GM19099 (cell line): Measurements from ENCODE around the gene CCR4.

Experiments used
- POLR2A ChIP-seq: IDR thresholded peaks from 3 replicates; pipeline ENCODE4 v1.6.1; 2011; ENCODE audit warnings: low read depth; ENCODE audit not compliant: insufficient read length; ENCODE audit errors: extremely low read depth

CCR4 gene

DNA sequence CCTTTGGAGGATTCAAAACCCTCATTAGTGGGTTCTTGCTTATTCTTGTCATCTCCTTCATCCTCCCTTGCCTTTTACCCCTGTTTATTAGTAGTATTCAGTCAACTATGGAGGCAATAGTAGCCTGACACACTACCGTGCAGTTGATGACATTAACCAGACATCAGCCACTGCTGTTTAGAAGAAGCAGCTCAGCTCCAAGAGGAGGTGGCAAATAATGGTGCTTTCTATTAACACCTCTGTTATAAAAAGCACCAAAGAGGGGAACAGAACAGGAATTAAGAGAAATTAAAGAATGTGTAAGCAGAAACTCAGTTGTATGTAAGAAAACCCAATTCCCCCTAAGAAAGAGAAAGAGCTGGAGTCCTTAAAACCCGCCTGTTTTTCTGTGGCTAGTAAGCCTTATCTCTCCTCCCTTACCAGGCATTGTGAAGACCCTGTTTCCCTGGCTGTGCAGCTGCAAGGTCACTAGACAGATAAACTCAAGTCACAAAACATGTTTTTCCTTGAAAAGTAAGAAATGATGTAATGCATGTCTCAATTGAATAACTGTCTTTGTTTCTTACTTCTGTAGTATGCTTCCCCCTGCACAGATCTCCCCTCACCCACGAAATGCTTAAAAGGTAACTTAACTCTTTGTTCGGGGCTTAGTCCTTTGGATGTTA lies 21.2 kb downstream of the CCR4 start:
- no peak for TF ChIP-seq POLR2A

DNA sequence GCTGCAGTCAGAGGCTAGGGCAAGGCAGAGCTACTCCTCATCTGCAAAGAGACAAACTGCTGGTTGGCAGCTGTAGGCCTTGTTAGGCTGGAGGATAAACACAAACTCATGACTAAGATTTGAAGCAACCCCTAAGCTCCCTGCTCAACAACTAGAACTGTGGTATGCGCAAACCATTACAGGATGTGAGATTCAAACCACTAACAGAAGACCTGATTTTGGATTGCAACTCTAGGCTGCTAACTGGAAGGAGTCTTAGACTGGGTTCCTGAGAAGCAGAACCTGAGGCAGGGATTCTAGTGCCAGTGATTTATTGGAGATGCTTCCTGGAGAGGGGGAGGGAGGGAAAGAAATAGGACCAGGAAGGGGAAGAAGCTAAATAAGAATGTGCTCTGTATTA lies 22.5 kb downstream of the CCR4 start:
- TF ChIP-seq POLR2A: no peak

DNA sequence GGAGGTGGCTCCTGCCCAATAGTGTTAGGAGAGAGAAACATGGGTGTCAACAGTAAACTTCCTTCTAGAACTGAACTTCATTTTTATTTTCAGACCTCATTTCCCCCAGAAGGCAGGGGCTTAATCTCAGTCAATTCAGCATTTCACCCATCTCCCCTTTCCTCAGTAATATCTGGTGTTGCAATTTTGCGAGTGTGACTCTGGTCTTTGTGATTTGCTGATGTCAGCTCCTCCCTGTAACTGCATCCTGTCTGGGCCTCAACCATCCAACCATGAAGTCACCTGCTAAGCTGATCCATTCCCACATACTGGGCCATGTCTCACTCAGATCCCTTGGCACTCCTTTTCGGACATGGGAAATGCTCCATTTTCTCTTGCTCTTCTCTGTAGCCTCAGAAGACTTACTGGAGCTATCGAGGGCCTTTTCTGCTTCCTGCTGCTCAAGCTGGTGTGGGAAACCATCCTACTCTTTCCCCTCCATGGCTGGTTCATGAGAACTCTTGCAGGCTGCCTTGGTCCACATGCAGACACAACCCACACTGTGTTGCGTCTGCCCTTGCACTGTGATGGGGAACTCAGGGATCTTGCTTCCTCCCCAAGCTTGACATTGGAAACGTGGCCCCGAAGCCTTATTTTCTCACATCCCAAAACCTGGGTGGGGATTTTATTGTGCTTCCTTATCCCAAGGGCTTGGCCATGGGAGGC lies 24.6 kb downstream of the CCR4 start:
- no peak for TF ChIP-seq POLR2A

DNA sequence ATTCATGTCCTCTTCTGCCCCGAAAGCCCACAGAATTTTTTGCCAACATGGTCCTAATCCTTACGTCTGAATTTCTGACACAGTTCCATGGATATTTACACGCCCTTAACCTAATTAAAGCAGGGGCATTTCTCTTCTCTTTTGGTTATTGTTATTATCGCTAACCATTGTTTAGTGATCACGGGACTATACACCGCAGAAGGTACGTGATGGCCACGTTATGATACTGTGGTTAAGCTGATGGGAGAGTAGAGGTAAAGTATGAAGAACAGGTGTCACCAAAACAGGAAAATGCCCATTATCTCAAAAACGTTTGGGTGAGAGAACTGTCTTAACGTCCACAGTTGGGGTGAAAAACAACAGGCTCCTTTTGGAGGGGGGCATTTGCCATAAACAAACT lies 26.4 kb downstream of the CCR4 start:
- TF ChIP-seq POLR2A: no peak

DNA sequence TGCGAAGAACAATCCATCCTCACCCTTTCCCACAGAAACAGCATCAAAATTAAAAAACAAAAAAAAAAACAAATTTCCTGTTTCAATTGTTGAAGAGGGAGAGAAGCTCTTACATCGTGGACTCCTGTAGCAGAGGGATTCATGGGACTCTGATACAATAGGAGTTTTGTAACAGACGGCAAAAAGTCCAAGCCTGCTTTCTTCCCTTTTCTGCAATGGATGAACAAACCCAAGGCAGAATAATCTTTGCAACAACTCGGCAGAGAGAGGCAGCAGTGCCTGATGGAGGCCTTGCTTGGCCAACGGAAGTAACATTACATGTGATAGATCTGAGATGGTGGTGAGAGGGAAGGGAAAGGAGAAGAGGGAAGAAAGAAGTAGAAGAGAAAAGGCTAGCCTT lies 26.9 kb downstream of the CCR4 start:
- TF ChIP-seq POLR2A: no peak

DNA sequence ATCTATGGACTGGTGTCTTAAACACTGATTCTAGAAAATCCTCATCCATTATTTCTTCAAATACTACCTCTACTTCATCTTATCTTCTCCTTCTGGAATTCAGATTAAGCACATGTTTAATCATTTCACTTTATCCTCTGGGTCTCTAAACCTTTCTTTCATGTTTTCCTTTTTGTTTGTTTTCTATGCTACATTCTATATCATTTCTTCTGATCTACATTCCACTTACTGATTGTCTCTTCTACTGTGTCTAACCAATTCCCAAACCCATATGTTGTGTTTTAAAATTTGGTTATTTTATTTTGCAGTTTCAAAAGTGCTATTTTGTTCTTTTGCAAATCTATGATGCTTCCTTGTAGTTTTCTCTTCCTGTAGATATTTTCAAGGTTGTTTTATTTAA lies 31.7 kb downstream of the CCR4 start:
- no peak for TF ChIP-seq POLR2A

DNA sequence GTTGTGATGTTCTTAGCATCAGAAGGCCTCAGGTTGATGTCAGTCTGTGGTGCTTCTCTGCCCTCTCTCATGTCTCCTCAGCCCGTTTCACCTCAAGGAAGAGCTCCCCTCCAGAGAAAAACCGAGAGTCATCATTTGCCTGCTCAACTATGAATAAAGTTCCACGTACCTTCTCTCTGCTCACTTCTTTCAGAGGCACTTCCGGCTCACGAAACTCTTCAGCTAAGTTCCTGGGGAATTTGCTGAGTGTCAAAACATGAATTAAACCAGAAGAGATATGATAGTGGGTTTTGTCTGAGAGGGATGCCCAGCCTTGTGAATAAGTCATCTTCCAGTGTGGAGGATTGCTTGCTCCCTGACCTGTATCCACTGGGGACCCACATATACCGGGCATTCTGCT lies 37.7 kb downstream of the CCR4 start:
- TF ChIP-seq POLR2A: no peak

DNA sequence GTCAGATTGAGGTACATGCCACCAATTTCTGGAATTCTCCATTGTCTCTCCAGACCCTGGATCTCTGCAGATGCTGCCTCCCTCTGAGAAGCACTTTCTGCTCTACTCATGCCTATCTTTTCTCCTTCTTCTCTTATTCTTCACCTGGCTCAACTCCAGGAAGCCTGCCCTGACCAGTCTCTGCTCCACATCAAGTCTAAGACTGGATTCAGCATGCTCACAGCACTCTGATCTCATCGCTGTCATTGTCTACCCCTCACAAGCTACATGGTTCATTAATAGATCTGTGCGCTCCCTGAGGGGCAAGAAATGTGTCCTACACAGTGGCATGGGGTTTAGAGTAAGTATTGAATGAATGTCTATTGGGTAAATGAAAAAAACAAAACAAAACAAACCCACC lies 38.7 kb downstream of the CCR4 start:
- no peak for TF ChIP-seq POLR2A

DNA sequence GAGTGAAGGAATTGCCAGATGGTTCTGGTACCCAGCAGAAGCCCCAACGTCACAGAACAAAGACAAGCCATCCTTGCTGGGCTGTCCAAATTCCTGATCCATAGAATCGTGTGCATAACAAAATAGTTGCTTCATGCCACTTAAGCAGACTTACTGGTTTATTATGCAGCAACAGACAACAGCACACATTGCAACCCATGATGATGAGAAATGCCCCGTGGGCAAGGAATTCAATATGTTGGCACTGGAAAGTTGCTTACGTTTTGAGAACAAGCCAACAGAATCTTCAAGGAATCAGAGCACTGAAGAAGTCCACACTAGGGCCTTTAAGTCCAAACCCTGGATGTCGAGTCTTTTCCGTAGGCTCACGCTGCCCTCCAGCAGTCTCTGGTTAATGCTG lies 40.3 kb downstream of the CCR4 start:
- no peak for TF ChIP-seq POLR2A

DNA sequence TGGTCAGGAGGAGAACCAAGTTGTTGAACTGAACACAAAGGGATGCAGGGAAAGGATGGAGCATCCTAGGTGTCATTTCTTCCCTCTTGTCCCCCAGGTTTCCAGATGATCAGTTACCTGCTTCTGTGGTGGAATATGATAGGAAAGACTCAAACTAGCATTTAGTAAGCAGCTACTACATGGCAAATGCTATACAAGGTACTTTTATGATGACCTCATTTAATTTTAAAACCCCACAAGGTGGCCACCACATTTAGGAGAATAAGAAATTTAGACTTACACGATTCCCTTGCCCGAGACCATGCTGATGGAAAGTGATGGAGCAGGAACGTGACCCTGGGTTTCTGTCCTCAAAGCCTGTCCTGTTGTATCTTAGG lies 40.9 kb downstream of the CCR4 start:
- TF ChIP-seq POLR2A: no peak

DNA sequence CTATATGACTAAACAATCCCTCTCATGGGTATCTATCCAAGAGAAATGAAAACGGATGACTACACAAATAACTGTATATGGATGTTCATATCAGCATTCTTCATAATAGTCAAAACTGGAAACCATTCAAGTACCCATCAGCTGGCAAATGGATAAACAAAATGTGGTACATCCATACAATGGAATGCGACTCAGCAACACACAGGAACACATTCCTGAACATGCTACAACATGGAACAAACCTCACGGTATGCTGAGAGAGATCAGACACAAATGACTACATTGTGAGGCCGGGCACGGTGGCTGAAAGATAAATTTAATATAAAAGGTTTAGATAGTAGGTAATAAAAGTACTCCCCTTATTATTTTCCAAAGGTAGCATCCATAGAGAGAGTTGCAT lies 42.6 kb downstream of the CCR4 start:
- no peak for TF ChIP-seq POLR2A

DNA sequence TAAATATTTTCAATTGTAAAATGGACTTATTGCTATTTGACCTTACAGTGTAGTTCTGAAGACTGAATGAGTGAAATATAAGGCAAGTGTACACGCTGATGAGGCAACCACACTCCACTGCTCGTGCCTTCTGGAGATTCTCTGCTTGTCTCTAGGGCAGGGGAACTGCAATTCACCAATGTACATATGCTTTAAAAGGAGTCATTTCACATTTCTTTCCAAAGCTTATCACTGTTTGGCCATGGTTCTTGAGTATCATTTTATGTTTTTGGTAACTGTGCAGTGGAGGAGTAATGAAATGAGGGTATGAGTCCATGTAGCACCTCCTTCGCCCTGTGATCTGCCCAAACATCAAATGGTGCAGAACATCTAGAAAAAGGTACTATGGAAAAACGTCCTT lies 43.7 kb downstream of the CCR4 start:
- no peak for TF ChIP-seq POLR2A

DNA sequence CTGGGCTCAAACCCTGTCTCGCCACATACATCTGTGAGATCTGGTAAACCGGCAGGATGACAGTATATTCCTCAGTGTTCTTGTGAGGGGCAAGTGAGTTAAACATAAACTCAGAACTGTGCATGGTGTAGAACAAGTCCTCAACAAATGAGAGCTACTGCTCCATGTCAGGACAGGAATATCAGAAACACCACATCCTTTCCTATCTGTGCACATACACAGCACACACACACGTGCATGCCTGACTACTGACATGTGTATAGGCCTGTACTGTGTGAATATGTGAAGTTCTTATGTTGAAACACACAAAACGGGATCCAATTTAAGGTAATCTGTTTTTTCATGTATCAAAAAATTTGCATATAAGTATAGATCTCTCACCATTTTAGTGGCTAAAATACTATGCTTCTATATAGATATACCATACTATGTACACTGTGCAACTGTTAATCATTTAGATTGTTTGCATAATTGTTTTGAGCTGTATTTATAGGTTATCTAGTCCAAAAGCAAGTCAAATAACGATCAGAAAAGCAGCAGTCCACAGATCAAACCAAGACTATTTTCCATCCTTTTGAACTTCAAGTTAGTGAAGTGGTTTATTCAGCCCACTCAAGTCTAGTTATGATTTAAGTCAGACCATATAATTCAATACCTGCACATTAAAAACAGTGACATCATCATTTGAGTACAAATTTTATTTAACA lies 44.8 kb downstream of the CCR4 start:
- no peak for TF ChIP-seq POLR2A

DNA sequence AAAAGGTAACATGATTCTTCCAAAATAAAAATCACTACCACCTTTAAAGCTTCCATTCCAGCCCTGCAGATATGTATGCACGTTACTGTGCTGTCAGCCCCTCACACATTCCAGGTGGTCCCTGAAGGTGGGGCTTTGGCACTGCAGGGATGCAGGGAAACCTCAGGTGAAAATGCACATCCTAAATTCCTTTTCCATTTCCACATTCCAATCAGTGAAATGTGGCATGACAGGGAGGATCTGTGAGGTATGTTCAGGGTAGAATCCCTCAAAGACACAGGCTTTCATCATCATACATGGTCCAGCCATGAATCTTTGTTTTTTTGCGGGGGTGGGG lies 45.3 kb downstream of the CCR4 start:
- no peak for TF ChIP-seq POLR2A

DNA sequence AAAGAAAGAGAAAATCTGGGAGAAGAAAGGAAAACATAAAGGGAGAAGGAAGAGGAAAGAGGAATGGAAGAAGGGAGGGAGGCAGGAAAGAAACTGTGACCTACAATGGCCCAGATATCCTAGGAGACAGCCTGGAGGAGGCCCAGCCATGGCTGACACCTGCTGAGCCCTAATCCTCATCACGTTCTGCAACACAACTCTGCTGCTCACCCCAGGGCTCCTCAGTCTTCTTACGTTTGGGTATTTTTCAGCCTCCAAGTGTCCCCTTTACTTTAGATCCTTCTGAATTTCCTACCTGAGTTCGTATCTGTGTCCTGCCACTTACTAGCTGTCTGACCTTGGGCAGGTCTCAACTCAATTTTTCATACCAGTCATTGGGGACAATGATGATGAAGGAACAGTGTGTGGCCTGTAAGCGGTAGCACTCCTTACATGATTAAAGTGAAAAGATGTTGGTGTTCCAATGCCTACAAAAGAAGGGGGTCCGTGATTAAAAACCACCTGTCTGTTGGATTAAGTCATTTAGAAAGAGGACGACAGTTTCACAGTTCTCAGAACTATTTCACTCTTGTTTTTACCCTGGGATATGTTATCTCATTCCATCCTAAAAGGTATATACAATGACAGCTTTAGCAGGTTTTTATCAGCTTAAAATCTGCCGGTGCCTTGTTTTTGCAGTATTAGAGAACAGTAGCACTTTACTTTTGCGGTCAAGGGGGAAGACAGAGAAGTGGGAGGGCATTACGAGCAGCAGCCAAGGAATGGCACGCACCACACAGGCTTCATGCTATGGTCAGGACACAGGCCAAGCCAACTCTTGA lies 47.4 kb downstream of the CCR4 start:
- TF ChIP-seq POLR2A: no peak

DNA sequence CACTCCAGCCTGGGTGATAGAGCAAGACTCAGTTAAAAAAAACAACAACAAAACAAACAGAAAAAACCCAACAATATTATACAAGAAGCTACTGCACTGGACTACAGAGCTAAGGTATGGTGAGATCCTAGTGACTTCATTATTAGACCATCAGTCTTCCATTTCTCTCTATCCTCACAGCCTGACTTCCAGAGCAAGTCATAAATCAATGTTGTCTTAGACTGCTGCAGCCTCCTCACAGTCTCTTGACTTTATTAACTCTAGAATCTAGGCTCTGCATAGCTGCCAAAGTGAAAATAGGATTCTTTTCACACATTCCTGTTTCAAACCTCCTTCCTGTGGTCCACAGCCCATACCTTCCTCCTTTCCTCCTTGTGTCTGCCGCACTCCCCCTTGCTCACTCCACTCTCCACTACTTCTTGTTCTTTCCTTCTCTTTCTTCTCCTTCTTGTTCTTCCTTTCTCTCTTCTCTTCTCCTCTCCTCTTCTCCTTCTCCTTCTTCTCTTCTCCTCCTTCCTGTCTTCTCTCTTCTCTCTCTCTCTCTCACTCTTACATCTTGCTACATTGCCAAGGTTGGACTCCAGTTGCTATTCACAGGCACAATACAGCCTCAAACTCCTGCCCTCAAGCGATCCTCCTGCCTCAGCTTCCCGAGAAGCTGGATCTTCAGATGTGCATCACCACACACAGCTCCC lies 49.4 kb downstream of the CCR4 start:
- TF ChIP-seq POLR2A: no peak

DNA sequence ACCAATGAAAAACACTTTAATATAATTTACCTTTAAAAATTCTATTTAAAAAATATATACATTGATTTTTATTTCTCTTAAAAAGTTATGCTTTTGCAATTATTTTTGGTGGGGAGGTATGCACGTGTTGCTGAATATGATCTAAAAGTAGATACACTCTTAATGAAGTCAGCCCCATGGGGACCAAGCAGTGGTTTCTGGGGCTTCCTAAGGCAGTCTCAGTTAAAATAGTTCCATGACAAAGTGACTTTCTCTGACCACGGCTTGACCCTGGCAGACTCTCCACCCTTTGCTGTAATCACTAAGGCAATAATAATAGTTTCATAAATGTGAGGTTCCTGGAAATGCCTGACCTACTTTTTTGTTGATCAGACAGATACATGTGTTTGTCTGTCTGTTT lies 50.4 kb downstream of the CCR4 start:
- no peak for TF ChIP-seq POLR2A
